K562 (cell line): ENCODE data around the gene B3GAT3. TPM values are rescaled to one million over a fixed set of nuclear protein-coding genes. Genes with fewer than 3 reads are reported as not detected.

ENCODE experiments used
- CEBPB ChIP-seq: fragments of 450-650 bp; IDR thresholded peaks from 2 replicates; pipeline ENCODE4 v1.6.1; 2016; ENCODE audit warnings: missing genetic modification characterization, missing compliant biosample characterization
- ETV5 ChIP-seq: sonication (generic); formaldehyde crosslinking; IDR thresholded peaks from 2 replicates; pipeline ENCODE4 v1.4.0; 2020; ENCODE audit warnings: low read depth, mild to moderate bottlenecking, missing genetic modification reagents
- FOS ChIP-seq: IDR thresholded peaks from 3 replicates; pipeline ENCODE4 v1.6.1; 2011; ENCODE audit not compliant: insufficient read length; ENCODE audit errors: extremely low read depth
- HDAC2 ChIP-seq: fragments of 450-650 bp; IDR thresholded peaks from 2 replicates; pipeline ENCODE4 v1.6.1; 2016; ENCODE audit warnings: mild to moderate bottlenecking
- L3MBTL2 ChIP-seq: fragments of 450-650 bp; IDR thresholded peaks from 2 replicates; pipeline ENCODE4 v1.6.1; 2016; ENCODE audit warnings: mild to moderate bottlenecking, moderate library complexity
- MYC ChIP-seq, 2 experiments: fragments of 250-450 bp in 1 of 2; sonication (Bioruptor Pico) in 1 of 2; IDR thresholded peaks; 2 replicates each; pipeline versions ENCODE4 v1.5.1 to v1.6.1; 2012 to 2021; ENCODE audit warnings: low read depth in 2 of 2, borderline replicate concordance in 1 of 2, improper control_type of control experiment in 1 of 2, low read length in 1 of 2, mild to moderate bottlenecking in 1 of 2, moderate library complexity in 1 of 2
- NFRKB ChIP-seq: fragments of 450-650 bp; IDR thresholded peaks from 2 replicates; pipeline ENCODE4 v1.6.1; 2016; ENCODE audit warnings: low read depth
- OTX1 ChIP-seq: fragments of 450-650 bp; formaldehyde crosslinking; IDR thresholded peaks from 2 replicates; pipeline ENCODE4 v1.4.0; 2022; ENCODE audit warnings: mild to moderate bottlenecking
- PML ChIP-seq: IDR thresholded peaks from 2 replicates; pipeline ENCODE4 v1.6.1; 2012; ENCODE audit warnings: low read length, inconsistent platforms
- SMC3 ChIP-seq: conservative IDR thresholded peaks from 2 replicates; pipeline ENCODE4 v1.6.1; 2011; ENCODE audit warnings: low read depth, low read length, improper control_type of control experiment; ENCODE audit not compliant: insufficient read depth
- TAF7 ChIP-seq: fragments of 450-650 bp; IDR thresholded peaks from 2 replicates; pipeline ENCODE4 v1.6.1; 2016; ENCODE audit warnings: missing genetic modification characterization, missing compliant biosample characterization
- TBP ChIP-seq: optimal IDR thresholded peaks from 2 replicates; pipeline ENCODE3; 2011; ENCODE audit warnings: low read depth, low read length, improper control_type of control experiment
- ZNF586 ChIP-seq: fragments of 450-650 bp; formaldehyde crosslinking; conservative IDR thresholded peaks from 2 replicates; pipeline ENCODE4 v1.4.0; 2020; ENCODE audit warnings: mild to moderate bottlenecking, moderate library complexity
- ZNF77 ChIP-seq: fragments of 250-450 bp; sonication (Bioruptor Pico); IDR thresholded peaks from 2 replicates; pipeline ENCODE4 v1.5.0; 2020
- polyA plus RNA-seq, 8 experiments: library from polyadenylated mRNA; depleted of rRNA in 4 of 8; stranded (reverse) in 5 of 8; unstranded in 3 of 8; fragments of >200 nt; fragmentation: Nextera tagmentation in 2 of 8; fragmentation: Illumina TruSeq in 1 of 8; extraction: Ambion mirVana in 2 of 8; extraction: Trizol in 1 of 8; gene quantifications; 2 replicates each; pipeline versions ENCODE4 v1.2.1 to v1.2.3, GENCODE V29; 2011 to 2014; ENCODE audit warnings: inconsistent platforms in 1 of 8, missing spikeins in 1 of 8
- total RNA-seq, 7 experiments: library from RNA; depleted of rRNA in 6 of 7; stranded (reverse); fragments of >200 nt in 6 of 7; fragmentation: Illumina TruSeq in 2 of 7; extraction: Trizol in 2 of 7; gene quantifications; 2 replicates each; pipeline versions ENCODE4 v1.2.1 to v1.2.3, GENCODE V29; 2011 to 2021; ENCODE audit warnings: low replicate concordance in 1 of 7
- TF ChIP-seq, protein P1 (sequence below): fragments of 450-650 bp; IDR thresholded peaks from 2 replicates; pipeline ENCODE4 v1.6.1; 2016; ENCODE audit warnings: borderline replicate concordance
- TF ChIP-seq, protein P2 (sequence below), 2 experiments: fragments of 450-650 bp; IDR thresholded peaks; 2 replicates each; pipeline ENCODE4 v1.6.1; 2018; ENCODE audit warnings: mild to moderate bottlenecking in 2 of 2, low read depth in 1 of 2; ENCODE audit not compliant: partially characterized antibody in 2 of 2
- TF ChIP-seq, protein P3 (sequence below): fragments of 250-450 bp; sonication (Bioruptor Pico); IDR thresholded peaks from 2 replicates; pipeline ENCODE4 v1.8.0; 2022; ENCODE audit warnings: inconsistent platforms, mild to moderate bottlenecking, moderate library complexity, borderline replicate concordance
- TF ChIP-seq, protein P4 (sequence below): sonication (generic); formaldehyde crosslinking; IDR thresholded peaks from 2 replicates; pipeline ENCODE4 v1.8.0; 2022; ENCODE audit warnings: mild to moderate bottlenecking, low read depth, missing genetic modification reagents
- TF ChIP-seq, protein P5 (sequence below), 2 experiments: fragments of 450-650 bp; IDR thresholded peaks; 2 replicates each; pipeline ENCODE4 v1.6.1; 2016

B3GAT3 gene
- total and polyA plus RNA-seq, 9 of the 15 experiments (the other 6 are each of a cell fraction or from before 2014, with no cell fraction given) = 0.30 to 64.0 (median 21.4) TPM

DNA sequence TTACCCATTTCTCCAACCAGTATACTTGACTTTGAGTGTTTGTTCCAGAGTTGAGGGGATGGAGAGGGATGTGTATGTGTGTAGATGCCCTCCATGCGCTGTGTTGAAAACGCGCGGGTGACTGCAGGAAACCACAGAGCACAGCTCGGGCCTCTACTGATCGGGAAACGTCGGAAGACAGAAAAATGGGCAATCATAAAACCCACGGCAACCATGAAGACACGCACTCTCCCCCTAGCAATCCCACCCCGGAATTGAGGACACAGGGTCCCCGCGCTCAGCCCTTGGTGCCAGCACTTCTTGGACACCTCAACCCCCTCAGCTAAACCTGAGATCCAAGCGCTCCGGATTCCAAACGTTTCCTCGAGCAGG, 49.4 kb upstream of the B3GAT3 start (continued):
- TF ChIP-seq PML (peak; percentile 52; the same call in 1 of the 2 replicates), NFRKB (no peak), ETV5 (CRISPR knock-in tag) (no peak), ZNF77 (CRISPR knock-in tag) (no peak), ZNF586 (CRISPR knock-in tag) (no peak), OTX1 (CRISPR knock-in tag) (no peak), HDAC2 (0 out of 2 replicates have a peak, but pooled peaks have one; percentile 21), TAF7 (tag) (peak; percentile 80), FOS (no peak), SMC3 (no peak), TBP (no peak), L3MBTL2 (0 out of 2 replicates have a peak, but pooled peaks have one; percentile 28), MYC (IDR thresholded peaks at IDR 0.05; ENCODE audit: low read depth, low read length) (peak; percentile 65; the same call in 1 of the 2 replicates), MYC (CRISPR knock-in tag; IDR thresholded peaks at IDR 0.05; ENCODE audit: borderline replicate concordance, low read depth) (no peak), CEBPB (tag) (no peak)
- TF ChIP-seq, protein P1, sequence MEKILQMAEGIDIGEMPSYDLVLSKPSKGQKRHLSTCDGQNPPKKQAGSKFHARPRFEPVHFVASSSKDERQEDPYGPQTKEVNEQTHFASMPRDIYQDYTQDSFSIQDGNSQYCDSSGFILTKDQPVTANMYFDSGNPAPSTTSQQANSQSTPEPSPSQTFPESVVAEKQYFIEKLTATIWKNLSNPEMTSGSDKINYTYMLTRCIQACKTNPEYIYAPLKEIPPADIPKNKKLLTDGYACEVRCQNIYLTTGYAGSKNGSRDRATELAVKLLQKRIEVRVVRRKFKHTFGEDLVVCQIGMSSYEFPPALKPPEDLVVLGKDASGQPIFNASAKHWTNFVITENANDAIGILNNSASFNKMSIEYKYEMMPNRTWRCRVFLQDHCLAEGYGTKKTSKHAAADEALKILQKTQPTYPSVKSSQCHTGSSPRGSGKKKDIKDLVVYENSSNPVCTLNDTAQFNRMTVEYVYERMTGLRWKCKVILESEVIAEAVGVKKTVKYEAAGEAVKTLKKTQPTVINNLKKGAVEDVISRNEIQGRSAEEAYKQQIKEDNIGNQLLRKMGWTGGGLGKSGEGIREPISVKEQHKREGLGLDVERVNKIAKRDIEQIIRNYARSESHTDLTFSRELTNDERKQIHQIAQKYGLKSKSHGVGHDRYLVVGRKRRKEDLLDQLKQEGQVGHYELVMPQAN = peak; percentile 12; the same call in 1 of the 2 replicates
- TF ChIP-seq, protein P2, sequence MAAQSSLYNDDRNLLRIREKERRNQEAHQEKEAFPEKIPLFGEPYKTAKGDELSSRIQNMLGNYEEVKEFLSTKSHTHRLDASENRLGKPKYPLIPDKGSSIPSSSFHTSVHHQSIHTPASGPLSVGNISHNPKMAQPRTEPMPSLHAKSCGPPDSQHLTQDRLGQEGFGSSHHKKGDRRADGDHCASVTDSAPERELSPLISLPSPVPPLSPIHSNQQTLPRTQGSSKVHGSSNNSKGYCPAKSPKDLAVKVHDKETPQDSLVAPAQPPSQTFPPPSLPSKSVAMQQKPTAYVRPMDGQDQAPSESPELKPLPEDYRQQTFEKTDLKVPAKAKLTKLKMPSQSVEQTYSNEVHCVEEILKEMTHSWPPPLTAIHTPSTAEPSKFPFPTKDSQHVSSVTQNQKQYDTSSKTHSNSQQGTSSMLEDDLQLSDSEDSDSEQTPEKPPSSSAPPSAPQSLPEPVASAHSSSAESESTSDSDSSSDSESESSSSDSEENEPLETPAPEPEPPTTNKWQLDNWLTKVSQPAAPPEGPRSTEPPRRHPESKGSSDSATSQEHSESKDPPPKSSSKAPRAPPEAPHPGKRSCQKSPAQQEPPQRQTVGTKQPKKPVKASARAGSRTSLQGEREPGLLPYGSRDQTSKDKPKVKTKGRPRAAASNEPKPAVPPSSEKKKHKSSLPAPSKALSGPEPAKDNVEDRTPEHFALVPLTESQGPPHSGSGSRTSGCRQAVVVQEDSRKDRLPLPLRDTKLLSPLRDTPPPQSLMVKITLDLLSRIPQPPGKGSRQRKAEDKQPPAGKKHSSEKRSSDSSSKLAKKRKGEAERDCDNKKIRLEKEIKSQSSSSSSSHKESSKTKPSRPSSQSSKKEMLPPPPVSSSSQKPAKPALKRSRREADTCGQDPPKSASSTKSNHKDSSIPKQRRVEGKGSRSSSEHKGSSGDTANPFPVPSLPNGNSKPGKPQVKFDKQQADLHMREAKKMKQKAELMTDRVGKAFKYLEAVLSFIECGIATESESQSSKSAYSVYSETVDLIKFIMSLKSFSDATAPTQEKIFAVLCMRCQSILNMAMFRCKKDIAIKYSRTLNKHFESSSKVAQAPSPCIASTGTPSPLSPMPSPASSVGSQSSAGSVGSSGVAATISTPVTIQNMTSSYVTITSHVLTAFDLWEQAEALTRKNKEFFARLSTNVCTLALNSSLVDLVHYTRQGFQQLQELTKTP (IDR thresholded peaks at IDR 0.05; ENCODE audit: low read depth in 1 of 2, partially characterized antibody in 2 of 2) = peak in 1 of 2 experiments; percentile 20
- TF ChIP-seq, protein P3, sequence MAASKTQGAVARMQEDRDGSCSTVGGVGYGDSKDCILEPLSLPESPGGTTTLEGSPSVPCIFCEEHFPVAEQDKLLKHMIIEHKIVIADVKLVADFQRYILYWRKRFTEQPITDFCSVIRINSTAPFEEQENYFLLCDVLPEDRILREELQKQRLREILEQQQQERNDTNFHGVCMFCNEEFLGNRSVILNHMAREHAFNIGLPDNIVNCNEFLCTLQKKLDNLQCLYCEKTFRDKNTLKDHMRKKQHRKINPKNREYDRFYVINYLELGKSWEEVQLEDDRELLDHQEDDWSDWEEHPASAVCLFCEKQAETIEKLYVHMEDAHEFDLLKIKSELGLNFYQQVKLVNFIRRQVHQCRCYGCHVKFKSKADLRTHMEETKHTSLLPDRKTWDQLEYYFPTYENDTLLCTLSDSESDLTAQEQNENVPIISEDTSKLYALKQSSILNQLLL (CRISPR knock-in tag) = no peak
- TF ChIP-seq, protein P4, sequence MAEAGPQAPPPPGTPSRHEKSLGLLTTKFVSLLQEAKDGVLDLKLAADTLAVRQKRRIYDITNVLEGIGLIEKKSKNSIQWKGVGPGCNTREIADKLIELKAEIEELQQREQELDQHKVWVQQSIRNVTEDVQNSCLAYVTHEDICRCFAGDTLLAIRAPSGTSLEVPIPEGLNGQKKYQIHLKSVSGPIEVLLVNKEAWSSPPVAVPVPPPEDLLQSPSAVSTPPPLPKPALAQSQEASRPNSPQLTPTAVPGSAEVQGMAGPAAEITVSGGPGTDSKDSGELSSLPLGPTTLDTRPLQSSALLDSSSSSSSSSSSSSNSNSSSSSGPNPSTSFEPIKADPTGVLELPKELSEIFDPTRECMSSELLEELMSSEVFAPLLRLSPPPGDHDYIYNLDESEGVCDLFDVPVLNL (CRISPR knock-in tag) = no peak
- TF ChIP-seq, protein P5, sequence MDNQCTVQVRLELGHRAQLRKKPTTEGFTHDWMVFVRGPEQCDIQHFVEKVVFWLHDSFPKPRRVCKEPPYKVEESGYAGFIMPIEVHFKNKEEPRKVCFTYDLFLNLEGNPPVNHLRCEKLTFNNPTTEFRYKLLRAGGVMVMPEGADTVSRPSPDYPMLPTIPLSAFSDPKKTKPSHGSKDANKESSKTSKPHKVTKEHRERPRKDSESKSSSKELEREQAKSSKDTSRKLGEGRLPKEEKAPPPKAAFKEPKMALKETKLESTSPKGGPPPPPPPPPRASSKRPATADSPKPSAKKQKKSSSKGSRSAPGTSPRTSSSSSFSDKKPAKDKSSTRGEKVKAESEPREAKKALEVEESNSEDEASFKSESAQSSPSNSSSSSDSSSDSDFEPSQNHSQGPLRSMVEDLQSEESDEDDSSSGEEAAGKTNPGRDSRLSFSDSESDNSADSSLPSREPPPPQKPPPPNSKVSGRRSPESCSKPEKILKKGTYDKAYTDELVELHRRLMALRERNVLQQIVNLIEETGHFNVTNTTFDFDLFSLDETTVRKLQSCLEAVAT (IDR thresholded peaks at IDR 0.05) = peak in 1 of 2 experiments; percentile 75; a peak in 1 of 4 replicates
